IMR-90 (cell line): ENCODE data around the gene CLDN6. TPM values are rescaled to one million over a fixed set of nuclear protein-coding genes. Genes with fewer than 3 reads are reported as not detected.

Experiments used
- ATAC-seq: fragments of 200-7000 bp; cut with Tn5 transposase; 2 replicates; pipeline ENCODE4 v1.9.1; 2020; ENCODE audit warnings: low read depth, mild to moderate bottlenecking, moderate library complexity
- BruUV-seq: library from RNA; stranded (reverse); fragments of 400-500 nt; replicated peaks from 2 replicates; lab custom pipeline; 2021; lab: Mats Ljungman, UMichigan
- CTCF ChIA-PET: fragments of 300-600 bp; formaldehyde crosslinking; extraction: SDS; loops from one replicate; lab custom pipeline; 2021; ENCODE audit warnings: antibody characterized with exemption; lab: Yijun Ruan, JAX
- POLR2A ChIA-PET: fragments of 300-600 bp; sonication (Branson Sonifier 250); formaldehyde crosslinking; loops from one replicate; lab custom pipeline; 2022; ENCODE audit warnings: antibody characterized with exemption; ENCODE audit not compliant: unreplicated experiment; lab: Charles Lee
- DNase-seq: peaks from one replicate; pipeline ENCODE4 v3.0.0; 2013
- H2AFZ ChIP-seq: replicated peaks from 2 replicates; pipeline ENCODE3; 2013; ENCODE audit warnings: low read length, mild to moderate bottlenecking; ENCODE audit not compliant: poor library complexity
- H2AK5ac ChIP-seq: 2 replicates; pipeline ENCODE4 v1.6.1; 2013; ENCODE audit warnings: low read depth, low read length, inconsistent platforms
- H2AK9ac ChIP-seq: replicated peaks from 2 replicates; pipeline ENCODE3; 2013; ENCODE audit warnings: mild to moderate bottlenecking, low read depth, low read length, moderate library complexity; ENCODE audit not compliant: poor library complexity
- H2BK120ac ChIP-seq: 2 replicates; pipeline ENCODE4 v1.6.1; 2013; ENCODE audit warnings: low read depth, low read length, inconsistent platforms
- H2BK15ac ChIP-seq: 3 replicates; pipeline ENCODE4 v1.6.1; 2013; ENCODE audit warnings: low read depth, low read length, inconsistent platforms
- H2BK20ac ChIP-seq: 2 replicates; pipeline ENCODE4 v1.6.1; 2013; ENCODE audit warnings: low read depth, mild to moderate bottlenecking, inconsistent platforms, low read length, moderate library complexity
- H2BK5ac ChIP-seq: 2 replicates; pipeline ENCODE4 v1.6.1; 2013; ENCODE audit warnings: mild to moderate bottlenecking, low read depth, low read length, inconsistent platforms; ENCODE audit not compliant: poor library complexity, severe bottlenecking
- H3K14ac ChIP-seq: replicated peaks from 2 replicates; pipeline ENCODE4 v1.6.1; 2013; ENCODE audit warnings: low read depth, low read length, inconsistent platforms
- H3K18ac ChIP-seq: 2 replicates; pipeline ENCODE4 v1.6.1; 2013; ENCODE audit warnings: low read depth, low read length, control low read depth
- H3K23ac ChIP-seq: 2 replicates; pipeline ENCODE4 v1.6.1; 2013; ENCODE audit warnings: low read depth, low read length, inconsistent platforms
- H3K27ac ChIP-seq: 2 replicates; pipeline ENCODE4 v1.5.1; 2013; ENCODE audit warnings: mild to moderate bottlenecking, control low read depth, low read length; ENCODE audit not compliant: insufficient read depth
- H3K27me3 ChIP-seq: 2 replicates; pipeline ENCODE4 v1.6.1; 2013; ENCODE audit warnings: low read length; ENCODE audit not compliant: control insufficient read depth, insufficient read depth
- H3K36me3 ChIP-seq: 2 replicates; pipeline ENCODE4 v1.6.1; 2013; ENCODE audit warnings: low read length, mixed read lengths; ENCODE audit not compliant: control insufficient read depth, insufficient read depth
- H3K4ac ChIP-seq: 2 replicates; pipeline ENCODE4 v1.6.1; 2013; ENCODE audit warnings: low read depth, low read length, inconsistent platforms
- H3K4me1 ChIP-seq: 2 replicates; pipeline ENCODE4 v1.6.1; 2013; ENCODE audit warnings: low read length, mixed read lengths; ENCODE audit not compliant: control insufficient read depth, insufficient read depth
- H3K4me2 ChIP-seq: 2 replicates; pipeline ENCODE4 v1.6.1; 2013; ENCODE audit warnings: low read depth, mild to moderate bottlenecking, control low read depth, low read length, moderate library complexity
- H3K4me3 ChIP-seq: 2 replicates; pipeline ENCODE4 v1.5.1; 2013; ENCODE audit warnings: low read depth, mild to moderate bottlenecking, control low read depth, low read length, moderate library complexity; ENCODE audit not compliant: insufficient read depth
- H3K56ac ChIP-seq: 2 replicates; pipeline ENCODE4 v1.6.1; 2013; ENCODE audit warnings: low read length, inconsistent platforms; ENCODE audit not compliant: insufficient read depth; ENCODE audit errors: extremely low read depth
- H3K79me1 ChIP-seq, 2 experiments: 2 replicates each; pipeline ENCODE4 v1.6.1; 2013; ENCODE audit warnings: low read length in 2 of 2, inconsistent platforms in 1 of 2, low read depth in 1 of 2
- H3K9ac ChIP-seq: 2 replicates; pipeline ENCODE4 v1.6.1; 2013; ENCODE audit warnings: low read depth, low read length, control low read depth
- H3K9me1 ChIP-seq: 2 replicates; pipeline ENCODE4 v1.6.1; 2013; ENCODE audit warnings: low read length, inconsistent platforms; ENCODE audit not compliant: insufficient read depth
- H3K9me3 ChIP-seq: 2 replicates; pipeline ENCODE4 v1.6.1; 2013; ENCODE audit warnings: low read length; ENCODE audit not compliant: control insufficient read depth, insufficient read depth
- H4K20me1 ChIP-seq: 2 replicates; pipeline ENCODE4 v1.6.1; 2013; ENCODE audit warnings: low read length, inconsistent platforms; ENCODE audit not compliant: insufficient read depth
- H4K5ac ChIP-seq: 2 replicates; pipeline ENCODE4 v1.6.1; 2013; ENCODE audit warnings: mild to moderate bottlenecking, low read depth, low read length, control low read depth
- H4K8ac ChIP-seq, 2 experiments: 2 replicates each; pipeline ENCODE4 v1.6.1; 2013; ENCODE audit warnings: low read depth in 2 of 2, low read length in 2 of 2, control low read depth in 1 of 2, inconsistent platforms in 1 of 2
- H4K91ac ChIP-seq: 2 replicates; pipeline ENCODE4 v1.6.1; 2013; ENCODE audit warnings: low read depth, low read length, inconsistent platforms; ENCODE audit not compliant: insufficient read depth
- BHLHE40 ChIP-seq: fragments of 150-350 bp; IDR thresholded peaks from 2 replicates; pipeline ENCODE4 v1.6.1; 2016; ENCODE audit warnings: mild to moderate bottlenecking, low read depth, low read length
- CEBPB ChIP-seq: IDR thresholded peaks from 2 replicates; pipeline ENCODE4 v1.6.1; 2012; ENCODE audit warnings: low read depth, low read length, improper control_type of control experiment
- CHD1 ChIP-seq: IDR thresholded peaks from 2 replicates; pipeline ENCODE4 v1.6.1; 2012; ENCODE audit warnings: low read depth, low read length, improper control_type of control experiment
- CTCF ChIP-seq: conservative IDR thresholded peaks from 2 replicates; pipeline ENCODE4 v1.5.1; 2012; ENCODE audit warnings: mild to moderate bottlenecking, low read depth, low read length, improper control_type of control experiment
- ELK1 ChIP-seq: fragments of 150-350 bp; IDR thresholded peaks from 2 replicates; pipeline ENCODE4 v1.6.1; 2016; ENCODE audit warnings: low read depth, mild to moderate bottlenecking, low read length, moderate library complexity, borderline replicate concordance
- FOS ChIP-seq: fragments of 150-350 bp; IDR thresholded peaks from 2 replicates; pipeline ENCODE4 v1.6.1; 2016; ENCODE audit warnings: low read depth, low read length
- MAFK ChIP-seq: IDR thresholded peaks from 2 replicates; pipeline ENCODE4 v1.6.1; 2012; ENCODE audit warnings: low read depth, low read length, improper control_type of control experiment
- MAZ ChIP-seq: IDR thresholded peaks from 2 replicates; pipeline ENCODE4 v1.6.1; 2012; ENCODE audit warnings: low read depth, mild to moderate bottlenecking, low read length, improper control_type of control experiment, moderate library complexity, borderline replicate concordance
- MXI1 ChIP-seq: IDR thresholded peaks from 2 replicates; pipeline ENCODE4 v1.6.1; 2012; ENCODE audit warnings: low read depth, mild to moderate bottlenecking, low read length, moderate library complexity, borderline replicate concordance
- POLR2A ChIP-seq: IDR thresholded peaks from 2 replicates; pipeline ENCODE4 v1.6.1; 2012; ENCODE audit warnings: mild to moderate bottlenecking, low read depth, low read length
- RAD21 ChIP-seq: IDR thresholded peaks from 2 replicates; pipeline ENCODE4 v1.6.1; 2012; ENCODE audit warnings: low read length, improper control_type of control experiment
- RCOR1 ChIP-seq: IDR thresholded peaks from 2 replicates; pipeline ENCODE4 v1.6.1; 2012; ENCODE audit warnings: mild to moderate bottlenecking, low read length, improper control_type of control experiment; ENCODE audit not compliant: insufficient replicate concordance
- RFX5 ChIP-seq: IDR thresholded peaks from 2 replicates; pipeline ENCODE4 v1.8.0; 2012; ENCODE audit warnings: low read depth, mild to moderate bottlenecking, low read length, moderate library complexity
- SMC3 ChIP-seq: fragments of 150-350 bp; IDR thresholded peaks from 2 replicates; pipeline ENCODE4 v1.6.1; 2016; ENCODE audit warnings: low read depth, mild to moderate bottlenecking, antibody characterized with exemption, low read length, moderate library complexity
- WGBS, 2 experiments: methylation state at CpG; one replicate each; pipeline versions ENCODE4 v1.1.5 to v1.1.7; 2013; ENCODE audit warnings: missing lambda C conversion rate in 2 of 2; ENCODE audit not compliant: insufficient read length in 1 of 2; ENCODE audit errors: extremely low coverage in 2 of 2; 5-methylcytosine and 5-hydroxymethylcytosine counted together
- dilution Hi-C: fragments of 300-500 bp; cut with HindIII; formaldehyde crosslinking; loops from one replicate; pipeline ENCODE4 v1.14.3; 2018; ENCODE audit warnings: low sequenced_read_pairs; ENCODE audit not compliant: unreplicated experiment
- in situ Hi-C: fragments of 300-500 bp; cut with MboI; formaldehyde crosslinking; loops from 3 replicates; pipeline ENCODE4 v1.14.3; 2019; ENCODE audit warnings: low sequenced_read_pairs, inconsistent platforms, mixed read lengths
- intact Hi-C: fragments of 100-400 bp; cut with micrococcal nuclease; formaldehyde crosslinking; loops from 2 replicates; pipeline ENCODE4 v1.10.0; 2022
- polyA plus RNA-seq, 3 experiments: library from polyadenylated mRNA; depleted of rRNA; stranded (reverse); fragments of >200 nt; gene quantifications; 2 replicates each; pipeline ENCODE4 v1.2.3, GENCODE V29; 2012; ENCODE audit warnings: low replicate concordance in 1 of 3
- total RNA-seq: library from RNA; depleted of rRNA; stranded (reverse); fragments of >200 nt; gene quantifications from 2 replicates; pipeline ENCODE4 v1.2.3, GENCODE V29; 2012
- TF ChIP-seq, protein P1 (sequence below): fragments of 150-350 bp; IDR thresholded peaks from 2 replicates; pipeline ENCODE4 v1.6.1; 2017; ENCODE audit warnings: mild to moderate bottlenecking, antibody characterized with exemption, low read length, low read depth

Gene CLDN6
- total and polyA plus RNA-seq, 2 of the 4 experiments (the other 2 are of a cell fraction): 0.14 TPM; not detected in 1

DNA sequence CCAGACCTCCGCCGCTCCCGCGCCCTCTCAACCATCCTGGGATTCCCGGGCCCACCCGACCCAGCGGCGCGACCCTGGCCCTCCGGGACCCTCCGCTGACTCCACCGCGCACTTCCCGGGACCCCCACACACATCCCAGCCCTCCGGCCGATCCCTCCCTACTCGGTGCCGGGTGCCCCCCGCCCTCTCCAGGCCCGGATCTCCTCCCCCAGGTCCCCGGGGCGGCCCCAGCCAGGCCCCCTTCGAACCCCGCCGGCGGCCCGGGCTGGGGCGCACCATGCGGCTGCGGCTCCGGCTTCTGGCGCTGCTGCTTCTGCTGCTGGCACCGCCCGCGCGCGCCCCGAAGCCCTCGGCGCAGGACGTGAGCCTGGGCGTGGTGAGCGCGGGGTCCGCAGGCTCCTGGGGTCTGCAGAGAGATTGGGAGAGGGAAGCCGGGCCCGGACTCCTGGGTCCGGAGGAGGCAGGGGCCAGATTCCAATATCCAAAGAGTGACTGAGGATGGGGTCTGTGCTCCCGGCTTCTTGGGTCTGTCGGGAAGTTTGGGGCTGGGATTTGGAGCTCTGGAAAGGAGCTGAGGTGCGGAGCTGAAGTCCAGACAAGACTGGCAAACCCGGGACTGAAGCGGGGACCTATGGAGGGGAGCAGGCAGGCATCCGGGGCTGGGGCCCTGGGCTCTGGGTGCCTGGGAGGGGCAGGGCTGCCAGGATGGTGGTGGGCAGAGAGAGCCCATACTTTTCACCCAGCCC is 28.8 kb upstream of the CLDN6 start:
- H2AK9ac ChIP-seq: no peak overlapping the region
- H3K36me3 ChIP-seq: no peaks in the 10 kb centered on the region
- no peaks in the 10 kb centered on the region; the same call in 1 of the 2 replicates for H3K9me3 ChIP-seq
- H2BK20ac ChIP-seq: no peak overlapping the region
- H3K9me1 ChIP-seq: no peaks in the 10 kb centered on the region
- no peaks in the 10 kb centered on the region for H4K20me1 ChIP-seq
- no peak overlapping the region for H3K14ac ChIP-seq
- intact Hi-C loops (no loop called here), in situ Hi-C loops (no loop called here), dilution Hi-C loops (no loop called here)
- CTCF ChIA-PET: interaction anchor here (0.6 kb wide), 1 partner anchor 55 kb away, joined by 3 read pairs; no protein-coding TSS in a partner anchor
- no peak overlapping the region for H4K91ac ChIP-seq
- DNase-seq: no peak
- POLR2A ChIA-PET: no interaction called here
- H2AK5ac ChIP-seq: no peak overlapping the region
- no peak overlapping the region for H3K4ac ChIP-seq
- H3K56ac ChIP-seq: no peak overlapping the region
- H3K23ac ChIP-seq: no peak overlapping the region
- no peaks in the 10 kb centered on the region for H3K79me1 ChIP-seq
- no peak overlapping the region for H2BK15ac ChIP-seq
- H3K18ac ChIP-seq: no peak overlapping the region
- BruUV-seq: no TSS peak
- H3K4me2 ChIP-seq: no peak overlapping the region
- no peaks in the 10 kb centered on the region; the same call in 1 of the 2 replicates for H3K4me1 ChIP-seq
- no peak overlapping the region for H3K4me3 ChIP-seq
- no peak overlapping the region for H4K8ac ChIP-seq
- peak; percentile 19; the same call in 1 of the 2 replicates for ATAC-seq
- no peak overlapping the region for H3K9ac ChIP-seq
- no peak overlapping the region for H2BK120ac ChIP-seq
- no peak overlapping the region for H2BK5ac ChIP-seq
- peaks cover 67% of the 10 kb centered on the region for H3K27me3 ChIP-seq
- 3% methylated on average over 22 of the region's 54 CpGs; no CpG with 5 or more reads in 1 of the 2 experiments for WGBS, 2 experiments
- no peak overlapping the region for H4K5ac ChIP-seq
- H3K27ac ChIP-seq: no peak overlapping the region
- H2AFZ ChIP-seq: no peak overlapping the region
- TF ChIP-seq SMC3 (no peak), RFX5 (no peak), MAZ (no peak), CHD1 (no peak), CTCF (no peak), RAD21 (no peak), RCOR1 (no peak), FOS (no peak), MAFK (no peak), CEBPB (no peak), BHLHE40 (no peak), POLR2A (no peak), MXI1 (no peak), ELK1 (no peak)
- TF ChIP-seq, protein P1, sequence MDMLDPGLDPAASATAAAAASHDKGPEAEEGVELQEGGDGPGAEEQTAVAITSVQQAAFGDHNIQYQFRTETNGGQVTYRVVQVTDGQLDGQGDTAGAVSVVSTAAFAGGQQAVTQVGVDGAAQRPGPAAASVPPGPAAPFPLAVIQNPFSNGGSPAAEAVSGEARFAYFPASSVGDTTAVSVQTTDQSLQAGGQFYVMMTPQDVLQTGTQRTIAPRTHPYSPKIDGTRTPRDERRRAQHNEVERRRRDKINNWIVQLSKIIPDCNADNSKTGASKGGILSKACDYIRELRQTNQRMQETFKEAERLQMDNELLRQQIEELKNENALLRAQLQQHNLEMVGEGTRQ: no peak
